HCT116 (cell line): ENCODE data around the gene YAE1. TPM values are rescaled to one million over a fixed set of nuclear protein-coding genes. Genes with fewer than 3 reads are reported as not detected.

ENCODE experiments used
- ATAC-seq: fragments of 200-7000 bp; cut with Tn5 transposase; 2 replicates; pipeline ENCODE4 v1.9.1; 2020; ENCODE audit warnings: mild to moderate bottlenecking, moderate library complexity
- BruUV-seq: library from RNA; stranded (reverse); fragments of 400-500 nt; replicated peaks from 2 replicates; lab custom pipeline; 2021; lab: Mats Ljungman, UMichigan
- CTCF ChIA-PET: fragments of 300-600 bp; sonication (Branson Sonifier 250); formaldehyde crosslinking; loops from one replicate; lab custom pipeline; 2021; ENCODE audit warnings: antibody characterized with exemption; lab: Charles Lee
- POLR2A ChIA-PET: fragments of 300-600, 350-600 bp; sonication (Branson Sonifier 250); formaldehyde crosslinking; loops from one replicate; lab custom pipeline; 2021; ENCODE audit warnings: antibody characterized with exemption; lab: Charles Lee
- RAD21 ChIA-PET, 2 experiments: fragments of 300-600 bp; sonication (Branson Sonifier 250); formaldehyde crosslinking; loops; one replicate each; lab custom pipeline; 2023; ENCODE audit warnings: low total read pairs in 2 of 2; ENCODE audit not compliant: uncharacterized antibody in 2 of 2, unreplicated experiment in 2 of 2, low non-redundant PET in 1 of 2; lab: Charles Lee
- DNase-seq: peaks from one replicate; pipeline ENCODE4 v3.0.0-alpha.2; 2010; ENCODE audit warnings: low read depth, low spot score
- H2AFZ ChIP-seq: fragments of 200-600 bp; shearing (Covaris generic), sonication (generic); 2 replicates; pipeline ENCODE4 v1.6.1; 2017; ENCODE audit warnings: low read depth, mixed run types, mixed read lengths, antibody characterized with exemption, low read length; ENCODE audit not compliant: poor library complexity, severe bottlenecking
- H3K27ac ChIP-seq: 2 replicates; pipeline ENCODE4 v1.5.1; 2012; ENCODE audit warnings: low read depth, low read length
- H3K27me3 ChIP-seq: fragments of 200-600 bp; sonication (generic); 2 replicates; pipeline ENCODE4 v1.6.1; 2016; ENCODE audit warnings: mixed run types, low read length, mixed read lengths; ENCODE audit not compliant: insufficient read depth
- H3K36me3 ChIP-seq, 2 experiments: fragments of 200-500 bp in 1 of 2; fragments of 200-600 bp in 1 of 2; sonication (Bioruptor generic) in 1 of 2; sonication (generic) in 1 of 2; 2 replicates each; pipeline versions ENCODE4 v1.5.1 to v1.6.1; 2014 to 2016; ENCODE audit warnings: low read length in 2 of 2, inconsistent platforms in 1 of 2, mixed read lengths in 1 of 2, mixed run types in 1 of 2; ENCODE audit not compliant: insufficient read depth in 2 of 2, control insufficient read depth in 1 of 2
- H3K4me1 ChIP-seq, 2 experiments: fragments of 200-600 bp in 1 of 2; sonication (generic) in 1 of 2; 2 replicates each; pipeline versions ENCODE4 v1.5.1 to v1.6.1; 2012 to 2017; ENCODE audit warnings: low read length in 2 of 2, inconsistent platforms in 1 of 2, mild to moderate bottlenecking in 1 of 2, mixed read lengths in 1 of 2, mixed run types in 1 of 2, moderate library complexity in 1 of 2; ENCODE audit not compliant: insufficient read depth in 2 of 2, control insufficient read depth in 1 of 2
- H3K4me2 ChIP-seq: fragments of 200-600 bp; sonication (generic); 2 replicates; pipeline ENCODE4 v1.6.1; 2017; ENCODE audit warnings: mixed run types, low read length, mixed read lengths
- H3K4me3 ChIP-seq, 2 experiments: fragments of 200-600 bp in 1 of 2; sonication (generic) in 1 of 2; replicated peaks in 1 of 2; 2 replicates each; pipeline ENCODE4 v1.5.1; 2011 to 2016; ENCODE audit warnings: low read length in 2 of 2, control low read depth in 1 of 2, low read depth in 1 of 2, mild to moderate bottlenecking in 1 of 2, mixed read lengths in 1 of 2, mixed run types in 1 of 2
- H3K79me2 ChIP-seq: fragments of 200-600 bp; sonication (generic); 2 replicates; pipeline ENCODE4 v1.6.1; 2017; ENCODE audit warnings: mild to moderate bottlenecking, mixed run types, low read length, moderate library complexity, mixed read lengths; ENCODE audit not compliant: insufficient read depth
- H3K9ac ChIP-seq: fragments of 200-600 bp; sonication (generic); 2 replicates; pipeline ENCODE4 v1.6.1; 2016; ENCODE audit warnings: low read length, mixed read lengths
- H3K9me2 ChIP-seq: fragments of 200-600 bp; sonication (generic), shearing (Covaris generic); 2 replicates; pipeline ENCODE4 v1.6.1; 2017; ENCODE audit warnings: mixed run types, mild to moderate bottlenecking, moderate library complexity; ENCODE audit not compliant: insufficient read depth
- H3K9me3 ChIP-seq, 2 experiments: fragments of 200-500 bp in 1 of 2; fragments of 200-600 bp in 1 of 2; sonication (Bioruptor generic) in 1 of 2; sonication (generic) in 1 of 2; 2 replicates each; pipeline ENCODE4 v1.6.1; 2014 to 2017; ENCODE audit warnings: low read length in 2 of 2, mixed read lengths in 2 of 2, inconsistent platforms in 1 of 2, low read depth in 1 of 2, mild to moderate bottlenecking in 1 of 2, mixed run types in 1 of 2, moderate library complexity in 1 of 2; ENCODE audit not compliant: control insufficient read depth in 1 of 2, insufficient read depth in 1 of 2
- H4K20me1 ChIP-seq: fragments of 200-600 bp; sonication (generic), shearing (Covaris generic); 2 replicates; pipeline ENCODE4 v1.6.1; 2017; ENCODE audit warnings: mixed run types, mild to moderate bottlenecking, moderate library complexity; ENCODE audit not compliant: insufficient read depth
- ATF3 ChIP-seq: IDR thresholded peaks from 2 replicates; pipeline ENCODE4 v1.6.1; 2012
- CEBPB ChIP-seq: IDR thresholded peaks from 2 replicates; pipeline ENCODE4 v1.6.1; 2012; ENCODE audit warnings: low read depth
- FOSL1 ChIP-seq: IDR thresholded peaks from 2 replicates; pipeline ENCODE4 v1.6.1; 2012; ENCODE audit warnings: low read depth
- MAX ChIP-seq: IDR thresholded peaks from 2 replicates; pipeline ENCODE4 v1.6.1; 2012
- POLR2AphosphoS5 ChIP-seq: IDR thresholded peaks from 2 replicates; pipeline ENCODE4 v1.6.1; 2011; ENCODE audit warnings: mild to moderate bottlenecking, low read depth, low read length, moderate library complexity
- RAD21 ChIP-seq: IDR thresholded peaks from 2 replicates; pipeline ENCODE4 v1.6.1; 2012; ENCODE audit warnings: low read depth, mild to moderate bottlenecking
- SP1 ChIP-seq: IDR thresholded peaks from 2 replicates; pipeline ENCODE4 v1.6.1; 2012; ENCODE audit warnings: low read depth
- SRF ChIP-seq: IDR thresholded peaks from 2 replicates; pipeline ENCODE4 v1.6.1; 2012; ENCODE audit warnings: low read depth
- TCF7L2 ChIP-seq: IDR thresholded peaks from 2 replicates; pipeline ENCODE4 v1.7.0; 2011; ENCODE audit warnings: borderline replicate concordance, inconsistent platforms; ENCODE audit not compliant: insufficient read depth, insufficient read length; ENCODE audit errors: extremely low read depth
- YY1 ChIP-seq: IDR thresholded peaks from 2 replicates; pipeline ENCODE4 v1.6.1; 2011; ENCODE audit warnings: low read length, low read depth, moderate library complexity, mild to moderate bottlenecking; ENCODE audit not compliant: insufficient replicate concordance; ENCODE audit errors: extremely low read depth
- ZFX ChIP-seq: fragments of 450-650 bp; IDR thresholded peaks from 2 replicates; pipeline ENCODE4 v1.6.1; 2017
- intact Hi-C: fragments of 100-400 bp; cut with micrococcal nuclease; formaldehyde crosslinking; loops from 2 replicates; pipeline ENCODE4 v1.10.0; 2022
- total RNA-seq: library from RNA; stranded (reverse); gene quantifications from one replicate; pipeline ENCODE4 v1.2.1, GENCODE V29; 2021; ENCODE audit not compliant: unreplicated experiment

YAE1 gene
- total RNA-seq, 1 experiment from 2014 or later = 16.9 TPM

DNA sequence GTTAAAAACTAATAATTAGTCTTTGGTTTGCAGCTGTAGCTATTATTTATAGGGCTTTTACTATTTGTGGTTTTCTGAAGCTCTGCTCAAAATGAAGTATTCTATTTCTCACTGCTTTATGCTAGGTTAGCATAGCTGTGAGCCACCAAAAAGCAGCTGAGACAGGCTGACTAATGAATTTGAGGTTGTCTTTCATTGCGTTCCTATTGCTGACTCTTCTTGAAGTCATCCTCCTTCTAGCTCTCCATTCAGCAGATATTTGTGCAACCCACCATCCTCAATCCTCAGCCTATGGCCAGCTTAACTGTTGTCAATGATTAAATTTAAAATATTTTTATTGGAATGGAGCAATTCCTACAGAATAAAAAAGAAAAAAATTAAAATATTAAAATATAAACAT is 55.1 kb downstream of the YAE1 start:
- POLR2A ChIA-PET = no interaction called here
- no peak overlapping the region for H3K27ac ChIP-seq

GRCh38 chr7:39621784-39622411 is 55.7 kb downstream of the YAE1 start:
- no peaks in the 10 kb centered on the region for H3K9me3 ChIP-seq
- peak overlapping the region; percentile 82 for H3K4me2 ChIP-seq
- TF ChIP-seq ZFX = no peak
- TF ChIP-seq TCF7L2 = no peak
- no peak for TF ChIP-seq RAD21
- no peak for TF ChIP-seq SP1
- no peak for TF ChIP-seq YY1
- H3K27me3 ChIP-seq = no peaks in the 10 kb centered on the region
- no peak overlapping the region for H2AFZ ChIP-seq
- H3K79me2 ChIP-seq = peaks cover 43% of the 10 kb centered on the region
- H3K27ac ChIP-seq = no peak overlapping the region
- H3K36me3 ChIP-seq = no peaks in the 10 kb centered on the region
- H3K4me3 ChIP-seq = peak overlapping the region; percentile 57 to 84
- H3K9ac ChIP-seq = no peak overlapping the region; the same call in 1 of the 2 replicates
- CTCF ChIA-PET = interaction anchor here (2.1 kb wide), 1 partner anchor 42 kb away, joined by 9 read pairs; no protein-coding TSS in a partner anchor
- POLR2A ChIA-PET = no interaction called here
- RAD21 ChIA-PET = no interaction called here
- H4K20me1 ChIP-seq = no peaks in the 10 kb centered on the region
- BruUV-seq = no TSS peak
- no peak for DNase-seq
- H3K4me1 ChIP-seq = peaks cover 4 to 19% of the 10 kb centered on the region in 2 experiments; a peak in 3 of 4 replicates
- ATAC-seq = no peak
- no peaks in the 10 kb centered on the region for H3K9me2 ChIP-seq
- intact Hi-C loops = loop anchor here (5.0 kb wide), 1 partner anchor 125 kb away; no protein-coding TSS in a partner anchor

More for the DNA sequence above, 55.1 kb downstream of the YAE1 start:
- DNase-seq = no peak
- Histone ChIP-seq H2AFZ (no peak overlapping the region), H3K27me3 (no peaks in the 10 kb centered on the region), H3K4me1 (peaks cover 4 to 22% of the 10 kb centered on the region in 2 experiments; a peak in 3 of 4 replicates), H3K4me2 (no peak overlapping the region), H4K20me1 (no peaks in the 10 kb centered on the region), H3K36me3 (no peaks in the 10 kb centered on the region), H3K9ac (no peak overlapping the region), H3K9me3 (no peaks in the 10 kb centered on the region), H3K79me2 (peaks cover 37% of the 10 kb centered on the region), H3K9me2 (no peaks in the 10 kb centered on the region), H3K4me3 (no peak overlapping the region)
- ChIA-PET RAD21 (interaction anchor here in 1 of 2 experiments (1.1 kb wide), 1 partner anchor 41 kb away, joined by 3 read pairs; no protein-coding TSS in a partner anchor), CTCF (no interaction called here)
- no TSS peak for BruUV-seq
- intact Hi-C loops = loop anchor here (5.0 kb wide), 1 partner anchor 126 kb away; no protein-coding TSS in a partner anchor
- no peak for ATAC-seq
- TF ChIP-seq POLR2AphosphoS5 (no peak), SP1 (no peak), MAX (no peak), RAD21 (no peak), ATF3 (no peak), CEBPB (no peak), FOSL1 (no peak), TCF7L2 (no peak), SRF (no peak)
